GM18498 (cell line): ENCODE results near the gene NUDCD2.
"Not testable (repeated sequence)": the region's sequence is repeated elsewhere in the genome, so short reads cannot be mapped to it uniquely, and the experiment has no call there.

Experiments used
- ATAC-seq: cut with Tn5 transposase; IDR thresholded peaks from one replicate; pipeline ENCODE4 v1.9.1; 2021; ENCODE audit warnings: mild to moderate bottlenecking, moderate library complexity; ENCODE audit not compliant: unreplicated experiment

Gene NUDCD2

GRCh38 chr5:163434401-163434866 is 25.5 kb downstream of the NUDCD2 start:
- no peak for ATAC-seq

- ATAC-seq = no peak
Measured at GRCh38 chr5:163433271-163433670, 26.6 kb downstream of the NUDCD2 start.

GRCh38 chr5:163432544-163432943 is 27.4 kb downstream of the NUDCD2 start:
- no peak for ATAC-seq

GRCh38 chr5:163426128-163426527 is 33.8 kb downstream of the NUDCD2 start:
- not testable (repeated sequence) for ATAC-seq

- ATAC-seq = no peak
Measured at GRCh38 chr5:163424836-163425235, 35.1 kb downstream of the NUDCD2 start.

- ATAC-seq = not testable (repeated sequence)
Measured at GRCh38 chr5:163415673-163416072, 44.2 kb downstream of the NUDCD2 start.

- ATAC-seq = no peak
Measured at GRCh38 chr5:163410505-163410904, 49.4 kb downstream of the NUDCD2 start.

GRCh38 chr5:163409384-163409783 is 50.5 kb downstream of the NUDCD2 start:
- ATAC-seq = no peak

- peak; percentile 69 for ATAC-seq
Measured at GRCh38 chr5:163408311-163408923, 51.5 kb downstream of the NUDCD2 start.

GRCh38 chr5:163407034-163407655 is 52.8 kb downstream of the NUDCD2 start:
- ATAC-seq = peak; percentile 88

GRCh38 chr5:163404364-163405173 is 55.3 kb downstream of the NUDCD2 start:
- no peak for ATAC-seq

GRCh38 chr5:163402007-163402406 is 57.9 kb downstream of the NUDCD2 start:
- ATAC-seq = no peak

- no peak for ATAC-seq
Measured at GRCh38 chr5:163401271-163401670, 58.6 kb downstream of the NUDCD2 start.

GRCh38 chr5:163399923-163400322 is 60.0 kb downstream of the NUDCD2 start:
- ATAC-seq = no peak

GRCh38 chr5:163397354-163397753 is 62.5 kb downstream of the NUDCD2 start:
- no peak for ATAC-seq

- ATAC-seq = not testable (repeated sequence)
Measured at GRCh38 chr5:163396818-163397340, 63.0 kb downstream of the NUDCD2 start.
